HCT116 (cell line): ENCODE results near the gene IRAK2. TPM values are rescaled to one million over a fixed set of nuclear protein-coding genes. Genes with fewer than 3 reads are reported as not detected.

ENCODE experiments used
- ATAC-seq: fragments of 200-7000 bp; cut with Tn5 transposase; 2 replicates; pipeline ENCODE4 v1.9.1; 2020; ENCODE audit warnings: mild to moderate bottlenecking, moderate library complexity
- BruUV-seq: library from RNA; stranded (reverse); fragments of 400-500 nt; replicated peaks from 2 replicates; lab custom pipeline; 2021; lab: Mats Ljungman, UMichigan
- CTCF ChIA-PET: fragments of 300-600 bp; sonication (Branson Sonifier 250); formaldehyde crosslinking; loops from one replicate; lab custom pipeline; 2021; ENCODE audit warnings: antibody characterized with exemption; lab: Charles Lee
- POLR2A ChIA-PET: fragments of 300-600, 350-600 bp; sonication (Branson Sonifier 250); formaldehyde crosslinking; loops from one replicate; lab custom pipeline; 2021; ENCODE audit warnings: antibody characterized with exemption; lab: Charles Lee
- RAD21 ChIA-PET, 2 experiments: fragments of 300-600 bp; sonication (Branson Sonifier 250); formaldehyde crosslinking; loops; one replicate each; lab custom pipeline; 2023; ENCODE audit warnings: low total read pairs in 2 of 2; ENCODE audit not compliant: uncharacterized antibody in 2 of 2, unreplicated experiment in 2 of 2, low non-redundant PET in 1 of 2; lab: Charles Lee
- DNase-seq: peaks from one replicate; pipeline ENCODE4 v3.0.0-alpha.2; 2010; ENCODE audit warnings: low read depth, low spot score
- H2AFZ ChIP-seq: fragments of 200-600 bp; shearing (Covaris generic), sonication (generic); 2 replicates; pipeline ENCODE4 v1.6.1; 2017; ENCODE audit warnings: low read depth, mixed run types, mixed read lengths, antibody characterized with exemption, low read length; ENCODE audit not compliant: poor library complexity, severe bottlenecking
- H3K27ac ChIP-seq: 2 replicates; pipeline ENCODE4 v1.5.1; 2012; ENCODE audit warnings: low read depth, low read length
- H3K27me3 ChIP-seq: fragments of 200-600 bp; sonication (generic); 2 replicates; pipeline ENCODE4 v1.6.1; 2016; ENCODE audit warnings: mixed run types, low read length, mixed read lengths; ENCODE audit not compliant: insufficient read depth
- H3K36me3 ChIP-seq, 2 experiments: fragments of 200-500 bp in 1 of 2; fragments of 200-600 bp in 1 of 2; sonication (Bioruptor generic) in 1 of 2; sonication (generic) in 1 of 2; 2 replicates each; pipeline versions ENCODE4 v1.5.1 to v1.6.1; 2014 to 2016; ENCODE audit warnings: low read length in 2 of 2, inconsistent platforms in 1 of 2, mixed read lengths in 1 of 2, mixed run types in 1 of 2; ENCODE audit not compliant: insufficient read depth in 2 of 2, control insufficient read depth in 1 of 2
- H3K4me1 ChIP-seq, 2 experiments: fragments of 200-600 bp in 1 of 2; sonication (generic) in 1 of 2; 2 replicates each; pipeline versions ENCODE4 v1.5.1 to v1.6.1; 2012 to 2017; ENCODE audit warnings: low read length in 2 of 2, inconsistent platforms in 1 of 2, mild to moderate bottlenecking in 1 of 2, mixed read lengths in 1 of 2, mixed run types in 1 of 2, moderate library complexity in 1 of 2; ENCODE audit not compliant: insufficient read depth in 2 of 2, control insufficient read depth in 1 of 2
- H3K4me2 ChIP-seq: fragments of 200-600 bp; sonication (generic); 2 replicates; pipeline ENCODE4 v1.6.1; 2017; ENCODE audit warnings: mixed run types, low read length, mixed read lengths
- H3K4me3 ChIP-seq, 2 experiments: fragments of 200-600 bp in 1 of 2; sonication (generic) in 1 of 2; replicated peaks in 1 of 2; 2 replicates each; pipeline ENCODE4 v1.5.1; 2011 to 2016; ENCODE audit warnings: low read length in 2 of 2, control low read depth in 1 of 2, low read depth in 1 of 2, mild to moderate bottlenecking in 1 of 2, mixed read lengths in 1 of 2, mixed run types in 1 of 2
- H3K79me2 ChIP-seq: fragments of 200-600 bp; sonication (generic); 2 replicates; pipeline ENCODE4 v1.6.1; 2017; ENCODE audit warnings: mild to moderate bottlenecking, mixed run types, low read length, moderate library complexity, mixed read lengths; ENCODE audit not compliant: insufficient read depth
- H3K9ac ChIP-seq: fragments of 200-600 bp; sonication (generic); 2 replicates; pipeline ENCODE4 v1.6.1; 2016; ENCODE audit warnings: low read length, mixed read lengths
- H3K9me2 ChIP-seq: fragments of 200-600 bp; sonication (generic), shearing (Covaris generic); 2 replicates; pipeline ENCODE4 v1.6.1; 2017; ENCODE audit warnings: mixed run types, mild to moderate bottlenecking, moderate library complexity; ENCODE audit not compliant: insufficient read depth
- H3K9me3 ChIP-seq, 2 experiments: fragments of 200-500 bp in 1 of 2; fragments of 200-600 bp in 1 of 2; sonication (Bioruptor generic) in 1 of 2; sonication (generic) in 1 of 2; 2 replicates each; pipeline ENCODE4 v1.6.1; 2014 to 2017; ENCODE audit warnings: low read length in 2 of 2, mixed read lengths in 2 of 2, inconsistent platforms in 1 of 2, low read depth in 1 of 2, mild to moderate bottlenecking in 1 of 2, mixed run types in 1 of 2, moderate library complexity in 1 of 2; ENCODE audit not compliant: control insufficient read depth in 1 of 2, insufficient read depth in 1 of 2
- H4K20me1 ChIP-seq: fragments of 200-600 bp; sonication (generic), shearing (Covaris generic); 2 replicates; pipeline ENCODE4 v1.6.1; 2017; ENCODE audit warnings: mixed run types, mild to moderate bottlenecking, moderate library complexity; ENCODE audit not compliant: insufficient read depth
- CEBPB ChIP-seq: IDR thresholded peaks from 2 replicates; pipeline ENCODE4 v1.6.1; 2012; ENCODE audit warnings: low read depth
- EGR1 ChIP-seq: IDR thresholded peaks from 2 replicates; pipeline ENCODE4 v1.6.1; 2012; ENCODE audit warnings: low read depth
- EZH2phosphoT487 ChIP-seq: fragments of 200-600 bp; IDR thresholded peaks from 2 replicates; pipeline ENCODE4 v1.6.1; 2018; ENCODE audit warnings: antibody characterized with exemption, borderline replicate concordance
- MAX ChIP-seq: IDR thresholded peaks from 2 replicates; pipeline ENCODE4 v1.6.1; 2012
- POLR2A ChIP-seq: IDR thresholded peaks from 2 replicates; pipeline ENCODE4 v1.7.0; 2011; ENCODE audit warnings: borderline replicate concordance; ENCODE audit not compliant: insufficient read depth, insufficient read length; ENCODE audit errors: extremely low read depth
- RAD21 ChIP-seq: IDR thresholded peaks from 2 replicates; pipeline ENCODE4 v1.6.1; 2012; ENCODE audit warnings: low read depth, mild to moderate bottlenecking
- YY1 ChIP-seq: IDR thresholded peaks from 2 replicates; pipeline ENCODE4 v1.6.1; 2011; ENCODE audit warnings: low read length, low read depth, moderate library complexity, mild to moderate bottlenecking; ENCODE audit not compliant: insufficient replicate concordance; ENCODE audit errors: extremely low read depth
- ZBTB33 ChIP-seq: IDR thresholded peaks from 2 replicates; pipeline ENCODE4 v1.6.1; 2011; ENCODE audit warnings: mild to moderate bottlenecking, low read length, moderate library complexity; ENCODE audit not compliant: insufficient replicate concordance; ENCODE audit errors: extremely low read depth
- intact Hi-C: fragments of 100-400 bp; cut with micrococcal nuclease; formaldehyde crosslinking; loops from 2 replicates; pipeline ENCODE4 v1.10.0; 2022
- total RNA-seq: library from RNA; stranded (reverse); gene quantifications from one replicate; pipeline ENCODE4 v1.2.1, GENCODE V29; 2021; ENCODE audit not compliant: unreplicated experiment
- TF ChIP-seq, protein P1 (sequence below), 3 experiments: fragments of 200-600 bp in 1 of 3; sonication (generic) in 1 of 3; IDR thresholded peaks in 2 of 3; conservative IDR thresholded peaks in 1 of 3; 2 replicates each; pipeline ENCODE4 v1.5.1; 2012 to 2017; ENCODE audit warnings: low read depth in 2 of 3, low read length in 2 of 3, antibody characterized with exemption in 1 of 3, borderline replicate concordance in 1 of 3, control low read depth in 1 of 3, mild to moderate bottlenecking in 1 of 3, mixed read lengths in 1 of 3, mixed run types in 1 of 3, moderate library complexity in 1 of 3; ENCODE audit not compliant: insufficient read depth in 1 of 3
- TF ChIP-seq, protein P2 (sequence below): IDR thresholded peaks from 2 replicates; pipeline ENCODE4 v1.6.1; 2012; ENCODE audit warnings: low read depth

IRAK2 gene
- total RNA-seq, 1 experiment from 2014 or later: 3.6 TPM

- TF ChIP-seq, protein P1, sequence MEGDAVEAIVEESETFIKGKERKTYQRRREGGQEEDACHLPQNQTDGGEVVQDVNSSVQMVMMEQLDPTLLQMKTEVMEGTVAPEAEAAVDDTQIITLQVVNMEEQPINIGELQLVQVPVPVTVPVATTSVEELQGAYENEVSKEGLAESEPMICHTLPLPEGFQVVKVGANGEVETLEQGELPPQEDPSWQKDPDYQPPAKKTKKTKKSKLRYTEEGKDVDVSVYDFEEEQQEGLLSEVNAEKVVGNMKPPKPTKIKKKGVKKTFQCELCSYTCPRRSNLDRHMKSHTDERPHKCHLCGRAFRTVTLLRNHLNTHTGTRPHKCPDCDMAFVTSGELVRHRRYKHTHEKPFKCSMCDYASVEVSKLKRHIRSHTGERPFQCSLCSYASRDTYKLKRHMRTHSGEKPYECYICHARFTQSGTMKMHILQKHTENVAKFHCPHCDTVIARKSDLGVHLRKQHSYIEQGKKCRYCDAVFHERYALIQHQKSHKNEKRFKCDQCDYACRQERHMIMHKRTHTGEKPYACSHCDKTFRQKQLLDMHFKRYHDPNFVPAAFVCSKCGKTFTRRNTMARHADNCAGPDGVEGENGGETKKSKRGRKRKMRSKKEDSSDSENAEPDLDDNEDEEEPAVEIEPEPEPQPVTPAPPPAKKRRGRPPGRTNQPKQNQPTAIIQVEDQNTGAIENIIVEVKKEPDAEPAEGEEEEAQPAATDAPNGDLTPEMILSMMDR (IDR thresholded peaks at IDR 0.05 in 2 of 3, conservative IDR thresholded peaks at IDR 0.05 in 1 of 3; ENCODE audit: borderline replicate concordance in 1 of 3, insufficient read depth in 1 of 3, low read depth in 2 of 3, low read length in 2 of 3): no peak
- no peak for TF ChIP-seq ZBTB33
Observed at GRCh38 chr3:10187944-10188343, 23.2 kb downstream of the IRAK2 start (continued).

GRCh38 chr3:10188804-10189556, 24.3 kb downstream of the IRAK2 start:
- CTCF ChIA-PET: no interaction called here
- ATAC-seq (no peak), DNase-seq (no peak)
- Histone ChIP-seq H3K27ac (no peak overlapping the region), H3K27me3 (no peaks in the 10 kb centered on the region), H2AFZ (no peak overlapping the region), H3K79me2 (no peaks in the 10 kb centered on the region), H3K36me3 (no peaks in the 10 kb centered on the region), H3K9me3 (no peaks in the 10 kb centered on the region), H3K9me2 (no peaks in the 10 kb centered on the region), H3K4me3 (no peak overlapping the region), H3K4me2 (no peak overlapping the region), H4K20me1 (no peaks in the 10 kb centered on the region), H3K9ac (no peak overlapping the region), H3K4me1 (peaks cover 32 to 35% of the 10 kb centered on the region in 2 experiments)
- RAD21 ChIA-PET: no interaction called here
- intact Hi-C loops: no loop called here
- BruUV-seq: no TSS peak
- POLR2A ChIA-PET: no interaction called here
- TF ChIP-seq, protein P2, sequence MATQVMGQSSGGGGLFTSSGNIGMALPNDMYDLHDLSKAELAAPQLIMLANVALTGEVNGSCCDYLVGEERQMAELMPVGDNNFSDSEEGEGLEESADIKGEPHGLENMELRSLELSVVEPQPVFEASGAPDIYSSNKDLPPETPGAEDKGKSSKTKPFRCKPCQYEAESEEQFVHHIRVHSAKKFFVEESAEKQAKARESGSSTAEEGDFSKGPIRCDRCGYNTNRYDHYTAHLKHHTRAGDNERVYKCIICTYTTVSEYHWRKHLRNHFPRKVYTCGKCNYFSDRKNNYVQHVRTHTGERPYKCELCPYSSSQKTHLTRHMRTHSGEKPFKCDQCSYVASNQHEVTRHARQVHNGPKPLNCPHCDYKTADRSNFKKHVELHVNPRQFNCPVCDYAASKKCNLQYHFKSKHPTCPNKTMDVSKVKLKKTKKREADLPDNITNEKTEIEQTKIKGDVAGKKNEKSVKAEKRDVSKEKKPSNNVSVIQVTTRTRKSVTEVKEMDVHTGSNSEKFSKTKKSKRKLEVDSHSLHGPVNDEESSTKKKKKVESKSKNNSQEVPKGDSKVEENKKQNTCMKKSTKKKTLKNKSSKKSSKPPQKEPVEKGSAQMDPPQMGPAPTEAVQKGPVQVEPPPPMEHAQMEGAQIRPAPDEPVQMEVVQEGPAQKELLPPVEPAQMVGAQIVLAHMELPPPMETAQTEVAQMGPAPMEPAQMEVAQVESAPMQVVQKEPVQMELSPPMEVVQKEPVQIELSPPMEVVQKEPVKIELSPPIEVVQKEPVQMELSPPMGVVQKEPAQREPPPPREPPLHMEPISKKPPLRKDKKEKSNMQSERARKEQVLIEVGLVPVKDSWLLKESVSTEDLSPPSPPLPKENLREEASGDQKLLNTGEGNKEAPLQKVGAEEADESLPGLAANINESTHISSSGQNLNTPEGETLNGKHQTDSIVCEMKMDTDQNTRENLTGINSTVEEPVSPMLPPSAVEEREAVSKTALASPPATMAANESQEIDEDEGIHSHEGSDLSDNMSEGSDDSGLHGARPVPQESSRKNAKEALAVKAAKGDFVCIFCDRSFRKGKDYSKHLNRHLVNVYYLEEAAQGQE: no peak
- TF ChIP-seq RAD21: no peak
- TF ChIP-seq EZH2phosphoT487: no peak
- no peak for TF ChIP-seq YY1
- TF ChIP-seq, protein P1 (IDR thresholded peaks at IDR 0.05 in 2 of 3, conservative IDR thresholded peaks at IDR 0.05 in 1 of 3; ENCODE audit: borderline replicate concordance in 1 of 3, insufficient read depth in 1 of 3, low read depth in 2 of 3, low read length in 2 of 3): no peak
- TF ChIP-seq EGR1: no peak
- no peak for TF ChIP-seq CEBPB
- TF ChIP-seq POLR2A: no peak
- TF ChIP-seq MAX: no peak
